ENCODE data around the gene AGK.

GRCh38 chr7:141525973-141526514 lies 25.2 kb upstream of the AGK start:
- TF ChIP-seq EZH2 (IDR thresholded peaks at IDR 0.05; ENCODE audit: borderline replicate concordance, insufficient read depth, low read depth, low read length, poor library complexity, severe bottlenecking) = no peak
- TF ChIP-seq CTCF (IDR thresholded peaks at IDR 0.05) = no peak
